HCT116 (cell line): ENCODE results near the gene PPP1R1C. TPM values are rescaled to one million over a fixed set of nuclear protein-coding genes. Genes with fewer than 3 reads are reported as not detected.

Experiments used
- ATAC-seq: fragments of 200-7000 bp; cut with Tn5 transposase; 2 replicates; pipeline ENCODE4 v1.9.1; 2020; ENCODE audit warnings: mild to moderate bottlenecking, moderate library complexity
- BruUV-seq: library from RNA; stranded (reverse); fragments of 400-500 nt; replicated peaks from 2 replicates; lab custom pipeline; 2021; lab: Mats Ljungman, UMichigan
- CTCF ChIA-PET: fragments of 300-600 bp; sonication (Branson Sonifier 250); formaldehyde crosslinking; loops from one replicate; lab custom pipeline; 2021; ENCODE audit warnings: antibody characterized with exemption; lab: Charles Lee
- POLR2A ChIA-PET: fragments of 300-600, 350-600 bp; sonication (Branson Sonifier 250); formaldehyde crosslinking; loops from one replicate; lab custom pipeline; 2021; ENCODE audit warnings: antibody characterized with exemption; lab: Charles Lee
- RAD21 ChIA-PET, 2 experiments: fragments of 300-600 bp; sonication (Branson Sonifier 250); formaldehyde crosslinking; loops; one replicate each; lab custom pipeline; 2023; ENCODE audit warnings: low total read pairs in 2 of 2; ENCODE audit not compliant: uncharacterized antibody in 2 of 2, unreplicated experiment in 2 of 2, low non-redundant PET in 1 of 2; lab: Charles Lee
- DNase-seq: peaks from one replicate; pipeline ENCODE4 v3.0.0-alpha.2; 2010; ENCODE audit warnings: low read depth, low spot score
- H2AFZ ChIP-seq: fragments of 200-600 bp; shearing (Covaris generic), sonication (generic); 2 replicates; pipeline ENCODE4 v1.6.1; 2017; ENCODE audit warnings: low read depth, mixed run types, mixed read lengths, antibody characterized with exemption, low read length; ENCODE audit not compliant: poor library complexity, severe bottlenecking
- H3K27ac ChIP-seq: 2 replicates; pipeline ENCODE4 v1.5.1; 2012; ENCODE audit warnings: low read depth, low read length
- H3K27me3 ChIP-seq: fragments of 200-600 bp; sonication (generic); 2 replicates; pipeline ENCODE4 v1.6.1; 2016; ENCODE audit warnings: mixed run types, low read length, mixed read lengths; ENCODE audit not compliant: insufficient read depth
- H3K36me3 ChIP-seq, 2 experiments: fragments of 200-500 bp in 1 of 2; fragments of 200-600 bp in 1 of 2; sonication (Bioruptor generic) in 1 of 2; sonication (generic) in 1 of 2; 2 replicates each; pipeline versions ENCODE4 v1.5.1 to v1.6.1; 2014 to 2016; ENCODE audit warnings: low read length in 2 of 2, inconsistent platforms in 1 of 2, mixed read lengths in 1 of 2, mixed run types in 1 of 2; ENCODE audit not compliant: insufficient read depth in 2 of 2, control insufficient read depth in 1 of 2
- H3K4me1 ChIP-seq, 2 experiments: fragments of 200-600 bp in 1 of 2; sonication (generic) in 1 of 2; 2 replicates each; pipeline versions ENCODE4 v1.5.1 to v1.6.1; 2012 to 2017; ENCODE audit warnings: low read length in 2 of 2, inconsistent platforms in 1 of 2, mild to moderate bottlenecking in 1 of 2, mixed read lengths in 1 of 2, mixed run types in 1 of 2, moderate library complexity in 1 of 2; ENCODE audit not compliant: insufficient read depth in 2 of 2, control insufficient read depth in 1 of 2
- H3K4me2 ChIP-seq: fragments of 200-600 bp; sonication (generic); 2 replicates; pipeline ENCODE4 v1.6.1; 2017; ENCODE audit warnings: mixed run types, low read length, mixed read lengths
- H3K4me3 ChIP-seq, 2 experiments: fragments of 200-600 bp in 1 of 2; sonication (generic) in 1 of 2; replicated peaks in 1 of 2; 2 replicates each; pipeline ENCODE4 v1.5.1; 2011 to 2016; ENCODE audit warnings: low read length in 2 of 2, control low read depth in 1 of 2, low read depth in 1 of 2, mild to moderate bottlenecking in 1 of 2, mixed read lengths in 1 of 2, mixed run types in 1 of 2
- H3K79me2 ChIP-seq: fragments of 200-600 bp; sonication (generic); 2 replicates; pipeline ENCODE4 v1.6.1; 2017; ENCODE audit warnings: mild to moderate bottlenecking, mixed run types, low read length, moderate library complexity, mixed read lengths; ENCODE audit not compliant: insufficient read depth
- H3K9ac ChIP-seq: fragments of 200-600 bp; sonication (generic); 2 replicates; pipeline ENCODE4 v1.6.1; 2016; ENCODE audit warnings: low read length, mixed read lengths
- H3K9me2 ChIP-seq: fragments of 200-600 bp; sonication (generic), shearing (Covaris generic); 2 replicates; pipeline ENCODE4 v1.6.1; 2017; ENCODE audit warnings: mixed run types, mild to moderate bottlenecking, moderate library complexity; ENCODE audit not compliant: insufficient read depth
- H3K9me3 ChIP-seq, 2 experiments: fragments of 200-500 bp in 1 of 2; fragments of 200-600 bp in 1 of 2; sonication (Bioruptor generic) in 1 of 2; sonication (generic) in 1 of 2; 2 replicates each; pipeline ENCODE4 v1.6.1; 2014 to 2017; ENCODE audit warnings: low read length in 2 of 2, mixed read lengths in 2 of 2, inconsistent platforms in 1 of 2, low read depth in 1 of 2, mild to moderate bottlenecking in 1 of 2, mixed run types in 1 of 2, moderate library complexity in 1 of 2; ENCODE audit not compliant: control insufficient read depth in 1 of 2, insufficient read depth in 1 of 2
- H4K20me1 ChIP-seq: fragments of 200-600 bp; sonication (generic), shearing (Covaris generic); 2 replicates; pipeline ENCODE4 v1.6.1; 2017; ENCODE audit warnings: mixed run types, mild to moderate bottlenecking, moderate library complexity; ENCODE audit not compliant: insufficient read depth
- CBX3 ChIP-seq: IDR thresholded peaks from 2 replicates; pipeline ENCODE4 v1.6.1; 2012; ENCODE audit warnings: low read depth
- CEBPB ChIP-seq: IDR thresholded peaks from 2 replicates; pipeline ENCODE4 v1.6.1; 2012; ENCODE audit warnings: low read depth
- EZH2 ChIP-seq: fragments of 200-600 bp; sonication (generic); IDR thresholded peaks from 2 replicates; pipeline ENCODE4 v1.6.1; 2017; ENCODE audit warnings: antibody characterized with exemption, mixed run types
- EZH2phosphoT487 ChIP-seq: fragments of 200-600 bp; IDR thresholded peaks from 2 replicates; pipeline ENCODE4 v1.6.1; 2018; ENCODE audit warnings: antibody characterized with exemption, borderline replicate concordance
- FOSL1 ChIP-seq: IDR thresholded peaks from 2 replicates; pipeline ENCODE4 v1.6.1; 2012; ENCODE audit warnings: low read depth
- POLR2AphosphoS5 ChIP-seq: IDR thresholded peaks from 2 replicates; pipeline ENCODE4 v1.6.1; 2011; ENCODE audit warnings: mild to moderate bottlenecking, low read depth, low read length, moderate library complexity
- RAD21 ChIP-seq: IDR thresholded peaks from 2 replicates; pipeline ENCODE4 v1.6.1; 2012; ENCODE audit warnings: low read depth, mild to moderate bottlenecking
- SIN3A ChIP-seq: IDR thresholded peaks from 2 replicates; pipeline ENCODE4 v1.6.1; 2012; ENCODE audit warnings: low read depth
- SP1 ChIP-seq: IDR thresholded peaks from 2 replicates; pipeline ENCODE4 v1.6.1; 2012; ENCODE audit warnings: low read depth
- SRF ChIP-seq: IDR thresholded peaks from 2 replicates; pipeline ENCODE4 v1.6.1; 2012; ENCODE audit warnings: low read depth
- TCF7L2 ChIP-seq: IDR thresholded peaks from 2 replicates; pipeline ENCODE4 v1.7.0; 2011; ENCODE audit warnings: borderline replicate concordance, inconsistent platforms; ENCODE audit not compliant: insufficient read depth, insufficient read length; ENCODE audit errors: extremely low read depth
- YY1 ChIP-seq: IDR thresholded peaks from 2 replicates; pipeline ENCODE4 v1.6.1; 2011; ENCODE audit warnings: low read length, low read depth, moderate library complexity, mild to moderate bottlenecking; ENCODE audit not compliant: insufficient replicate concordance; ENCODE audit errors: extremely low read depth
- ZNF274 ChIP-seq: fragments of 200-500 bp; sonication (Bioruptor generic); IDR thresholded peaks from 2 replicates; pipeline ENCODE4 v1.6.1; 2014; ENCODE audit warnings: mild to moderate bottlenecking, low read depth, low read length, inconsistent platforms
- intact Hi-C: fragments of 100-400 bp; cut with micrococcal nuclease; formaldehyde crosslinking; loops from 2 replicates; pipeline ENCODE4 v1.10.0; 2022
- total RNA-seq: library from RNA; stranded (reverse); gene quantifications from one replicate; pipeline ENCODE4 v1.2.1, GENCODE V29; 2021; ENCODE audit not compliant: unreplicated experiment
- TF ChIP-seq, protein P1 (sequence below), 3 experiments: fragments of 200-600 bp in 1 of 3; sonication (generic) in 1 of 3; IDR thresholded peaks in 2 of 3; conservative IDR thresholded peaks in 1 of 3; 2 replicates each; pipeline ENCODE4 v1.5.1; 2012 to 2017; ENCODE audit warnings: low read depth in 2 of 3, low read length in 2 of 3, antibody characterized with exemption in 1 of 3, borderline replicate concordance in 1 of 3, control low read depth in 1 of 3, mild to moderate bottlenecking in 1 of 3, mixed read lengths in 1 of 3, mixed run types in 1 of 3, moderate library complexity in 1 of 3; ENCODE audit not compliant: insufficient read depth in 1 of 3
- TF ChIP-seq, protein P2 (sequence below): IDR thresholded peaks from 2 replicates; pipeline ENCODE4 v1.6.1; 2012
- TF ChIP-seq, protein P3 (sequence below): IDR thresholded peaks from 2 replicates; pipeline ENCODE4 v1.6.1; 2011; ENCODE audit warnings: mild to moderate bottlenecking, low read length, moderate library complexity; ENCODE audit not compliant: insufficient replicate concordance; ENCODE audit errors: extremely low read depth

PPP1R1C gene
- total RNA-seq, 1 experiment from 2014 or later, result 17.8 TPM

DNA sequence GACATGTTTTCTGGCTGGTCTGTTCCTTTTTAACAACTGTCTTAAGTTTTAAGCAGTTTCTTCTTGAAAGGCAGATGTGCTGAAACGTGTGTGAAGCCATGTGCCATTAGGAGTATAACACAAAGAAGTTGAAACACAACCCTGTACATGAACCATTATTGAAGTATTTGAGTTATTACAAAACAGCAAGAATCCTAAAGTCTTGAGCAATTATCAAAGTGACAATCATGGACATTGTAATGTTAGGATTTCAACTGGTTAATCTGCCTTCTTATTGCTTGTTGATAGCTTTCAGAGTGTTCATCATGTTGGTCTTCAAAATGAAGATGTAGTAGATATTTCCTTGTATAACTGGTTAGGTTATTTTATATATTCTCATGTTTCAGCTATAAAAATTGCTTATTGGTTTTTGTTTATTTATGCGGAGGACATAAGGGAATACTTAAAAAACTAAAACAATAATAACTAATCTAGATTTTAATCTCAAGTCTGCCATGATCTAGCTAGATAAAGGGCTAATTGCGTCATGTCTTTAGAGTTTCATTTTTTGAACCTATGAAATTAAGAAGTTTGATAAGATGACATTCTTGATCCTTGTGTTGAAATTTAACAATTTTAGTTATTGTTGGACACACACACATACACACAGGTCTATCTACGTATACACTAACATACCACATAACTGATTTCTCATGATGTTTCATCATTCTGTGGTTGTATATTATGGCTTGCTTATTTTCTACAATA is 21.1 kb downstream of the PPP1R1C start:
- ChIA-PET POLR2A (no interaction called here), CTCF (no interaction called here), RAD21 (no interaction called here)
- H3K79me2 ChIP-seq, result no peaks in the 10 kb centered on the region
- no peaks in the 10 kb centered on the region for H3K27me3 ChIP-seq
- no peaks in the 10 kb centered on the region for H3K9me2 ChIP-seq
- no peak overlapping the region for H3K27ac ChIP-seq
- no peaks in the 10 kb centered on the region for H3K4me1 ChIP-seq
- peaks cover 0 to 2% of the 10 kb centered on the region in 2 experiments; a peak in 1 of 4 replicates for H3K9me3 ChIP-seq
- H3K4me2 ChIP-seq, result no peak overlapping the region
- H3K4me3 ChIP-seq, result no peak overlapping the region
- H4K20me1 ChIP-seq, result no peaks in the 10 kb centered on the region
- no TSS peak for BruUV-seq
- DNase-seq, result no peak
- H2AFZ ChIP-seq, result no peak overlapping the region
- no peak for ATAC-seq
- intact Hi-C loops, result no loop called here
- TF ChIP-seq ZNF274 (no peak), CBX3 (no peak), RAD21 (no peak), YY1 (no peak), SP1 (no peak), SRF (no peak), SIN3A (no peak), POLR2AphosphoS5 (no peak)
- no peaks in the 10 kb centered on the region for H3K36me3 ChIP-seq
- no peak overlapping the region for H3K9ac ChIP-seq

DNA sequence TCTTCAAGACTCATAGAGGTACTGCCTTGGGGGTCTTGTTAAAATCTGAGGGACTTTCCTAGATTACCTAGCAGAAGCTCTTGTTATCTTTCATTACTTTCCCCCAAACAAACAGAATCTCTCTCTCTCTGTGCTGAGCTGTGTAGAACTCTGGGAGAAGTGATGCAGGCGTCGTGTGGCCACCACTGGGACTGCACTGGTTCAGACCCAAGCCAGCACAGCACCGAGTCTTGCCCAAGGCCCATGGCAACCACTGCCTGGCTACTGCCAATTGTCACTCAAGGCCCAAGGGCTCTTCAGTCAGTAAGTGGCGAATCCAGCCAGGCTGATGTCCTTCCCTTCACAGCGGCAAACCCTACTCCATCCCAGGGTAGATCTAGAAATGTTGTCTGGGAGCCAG is 28.6 kb downstream of the PPP1R1C start:
- Histone ChIP-seq H3K79me2 (no peaks in the 10 kb centered on the region), H3K27ac (no peak overlapping the region), H3K4me3 (no peak overlapping the region), H2AFZ (no peak overlapping the region), H3K9ac (no peak overlapping the region), H3K4me2 (no peak overlapping the region), H3K27me3 (no peaks in the 10 kb centered on the region), H4K20me1 (no peaks in the 10 kb centered on the region), H3K9me2 (no peaks in the 10 kb centered on the region), H3K36me3 (no peaks in the 10 kb centered on the region), H3K4me1 (peaks cover 0 to 10% of the 10 kb centered on the region in 2 experiments; a peak in 1 of 4 replicates), H3K9me3 (peaks cover 0 to 7% of the 10 kb centered on the region in 2 experiments; a peak in 2 of 4 replicates)
- DNase-seq (no peak), ATAC-seq (peak; percentile 86)
- ChIA-PET RAD21 (no interaction called here), POLR2A (no interaction called here), CTCF (no interaction called here)
- no TSS peak for BruUV-seq
- intact Hi-C loops, result no loop called here
- TF ChIP-seq FOSL1, result no peak
- TF ChIP-seq EZH2phosphoT487, result no peak
- TF ChIP-seq CEBPB, result no peak
- TF ChIP-seq, protein P1, sequence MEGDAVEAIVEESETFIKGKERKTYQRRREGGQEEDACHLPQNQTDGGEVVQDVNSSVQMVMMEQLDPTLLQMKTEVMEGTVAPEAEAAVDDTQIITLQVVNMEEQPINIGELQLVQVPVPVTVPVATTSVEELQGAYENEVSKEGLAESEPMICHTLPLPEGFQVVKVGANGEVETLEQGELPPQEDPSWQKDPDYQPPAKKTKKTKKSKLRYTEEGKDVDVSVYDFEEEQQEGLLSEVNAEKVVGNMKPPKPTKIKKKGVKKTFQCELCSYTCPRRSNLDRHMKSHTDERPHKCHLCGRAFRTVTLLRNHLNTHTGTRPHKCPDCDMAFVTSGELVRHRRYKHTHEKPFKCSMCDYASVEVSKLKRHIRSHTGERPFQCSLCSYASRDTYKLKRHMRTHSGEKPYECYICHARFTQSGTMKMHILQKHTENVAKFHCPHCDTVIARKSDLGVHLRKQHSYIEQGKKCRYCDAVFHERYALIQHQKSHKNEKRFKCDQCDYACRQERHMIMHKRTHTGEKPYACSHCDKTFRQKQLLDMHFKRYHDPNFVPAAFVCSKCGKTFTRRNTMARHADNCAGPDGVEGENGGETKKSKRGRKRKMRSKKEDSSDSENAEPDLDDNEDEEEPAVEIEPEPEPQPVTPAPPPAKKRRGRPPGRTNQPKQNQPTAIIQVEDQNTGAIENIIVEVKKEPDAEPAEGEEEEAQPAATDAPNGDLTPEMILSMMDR (IDR thresholded peaks at IDR 0.05 in 2 of 3, conservative IDR thresholded peaks at IDR 0.05 in 1 of 3; ENCODE audit: borderline replicate concordance in 1 of 3, insufficient read depth in 1 of 3, low read depth in 2 of 3, low read length in 2 of 3), result no peak
- no peak for TF ChIP-seq ZNF274
- TF ChIP-seq SP1, result no peak
- no peak for TF ChIP-seq RAD21
- TF ChIP-seq EZH2, result no peak
- TF ChIP-seq, protein P2, sequence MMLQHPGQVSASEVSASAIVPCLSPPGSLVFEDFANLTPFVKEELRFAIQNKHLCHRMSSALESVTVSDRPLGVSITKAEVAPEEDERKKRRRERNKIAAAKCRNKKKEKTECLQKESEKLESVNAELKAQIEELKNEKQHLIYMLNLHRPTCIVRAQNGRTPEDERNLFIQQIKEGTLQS, result no peak
- TF ChIP-seq TCF7L2, result no peak
- no peak for TF ChIP-seq CBX3
- TF ChIP-seq, protein P3, sequence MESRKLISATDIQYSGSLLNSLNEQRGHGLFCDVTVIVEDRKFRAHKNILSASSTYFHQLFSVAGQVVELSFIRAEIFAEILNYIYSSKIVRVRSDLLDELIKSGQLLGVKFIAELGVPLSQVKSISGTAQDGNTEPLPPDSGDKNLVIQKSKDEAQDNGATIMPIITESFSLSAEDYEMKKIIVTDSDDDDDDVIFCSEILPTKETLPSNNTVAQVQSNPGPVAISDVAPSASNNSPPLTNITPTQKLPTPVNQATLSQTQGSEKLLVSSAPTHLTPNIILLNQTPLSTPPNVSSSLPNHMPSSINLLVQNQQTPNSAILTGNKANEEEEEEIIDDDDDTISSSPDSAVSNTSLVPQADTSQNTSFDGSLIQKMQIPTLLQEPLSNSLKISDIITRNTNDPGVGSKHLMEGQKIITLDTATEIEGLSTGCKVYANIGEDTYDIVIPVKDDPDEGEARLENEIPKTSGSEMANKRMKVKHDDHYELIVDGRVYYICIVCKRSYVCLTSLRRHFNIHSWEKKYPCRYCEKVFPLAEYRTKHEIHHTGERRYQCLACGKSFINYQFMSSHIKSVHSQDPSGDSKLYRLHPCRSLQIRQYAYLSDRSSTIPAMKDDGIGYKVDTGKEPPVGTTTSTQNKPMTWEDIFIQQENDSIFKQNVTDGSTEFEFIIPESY, result no peak
